HG03060 (cell line): ENCODE measurements around the gene NIPA2.

Experiments used
- ATAC-seq: cut with Tn5 transposase; IDR thresholded peaks from one replicate; pipeline ENCODE4 v1.9.1; 2021; ENCODE audit warnings: low read depth, moderate number of reproducible peaks; ENCODE audit not compliant: unreplicated experiment

NIPA2 gene

GRCh38 chr15:22831473-22831872 is 7.0 kb upstream of the NIPA2 start:
- no peak for ATAC-seq

- ATAC-seq: no peak
These were observed 705 bp downstream of the NIPA2 start for GRCh38 chr15:22839046-22839695.

- no peak for ATAC-seq
These were observed 6.2 kb downstream of the NIPA2 start for GRCh38 chr15:22844421-22845288.

GRCh38 chr15:22845289-22845900 is 6.9 kb downstream of the NIPA2 start:
- no peak for ATAC-seq

GRCh38 chr15:22846073-22846472 is 7.6 kb downstream of the NIPA2 start:
- ATAC-seq: no peak

- no peak for ATAC-seq
These were observed 11.6 kb downstream of the NIPA2 start for GRCh38 chr15:22850055-22850454.

GRCh38 chr15:22851513-22851912 is 13.0 kb downstream of the NIPA2 start:
- no peak for ATAC-seq

GRCh38 chr15:22855791-22856190 is 17.3 kb downstream of the NIPA2 start:
- no peak for ATAC-seq

GRCh38 chr15:22856659-22857058 is 18.2 kb downstream of the NIPA2 start:
- ATAC-seq: no peak

- no peak for ATAC-seq
These were observed 22.7 kb downstream of the NIPA2 start for GRCh38 chr15:22861161-22861560.

- ATAC-seq: no peak
These were observed 24.9 kb downstream of the NIPA2 start for GRCh38 chr15:22863356-22863755.

GRCh38 chr15:22866079-22866478 is 27.6 kb downstream of the NIPA2 start:
- no peak for ATAC-seq

- no peak for ATAC-seq
These were observed 29.4 kb downstream of the NIPA2 start for GRCh38 chr15:22867886-22868285.

- no peak for ATAC-seq
These were observed 30.0 kb downstream of the NIPA2 start for GRCh38 chr15:22868495-22868894.

GRCh38 chr15:22868928-22869327 is 30.5 kb downstream of the NIPA2 start:
- ATAC-seq: no peak

- no peak for ATAC-seq
These were observed 31.4 kb downstream of the NIPA2 start for GRCh38 chr15:22869856-22870255.

GRCh38 chr15:22870865-22871264 is 32.4 kb downstream of the NIPA2 start:
- ATAC-seq: no peak

- ATAC-seq: no peak
These were observed 33.1 kb downstream of the NIPA2 start for GRCh38 chr15:22871481-22872086.

GRCh38 chr15:22872936-22873701 is 34.7 kb downstream of the NIPA2 start:
- no peak for ATAC-seq

- ATAC-seq: no peak
These were observed 35.4 kb downstream of the NIPA2 start for GRCh38 chr15:22873841-22874240.
